Activated CD4-positive, alpha-beta T cell treated with anti-CD3 and anti-CD28 coated beads for 36 hours (primary cell): ENCODE data around the gene HMGCR. TPM values are rescaled to one million over a fixed set of nuclear protein-coding genes. Genes with fewer than 3 reads are reported as not detected.

Source experiments
- ATAC-seq: fragments of 200-7000 bp; cut with Tn5 transposase; one replicate; pipeline ENCODE4 v1.10.0; 2021; ENCODE audit warnings: mild to moderate bottlenecking, moderate library complexity
- CTCF ChIA-PET: fragments of 350-600 bp; sonication (Branson Sonifier 250); formaldehyde crosslinking; loops from one replicate; lab custom pipeline; 2021; ENCODE audit warnings: antibody characterized with exemption; lab: Charles Lee
- POLR2A ChIA-PET: fragments of 350-600 bp; sonication (Branson Sonifier 250); formaldehyde crosslinking; loops from one replicate; lab custom pipeline; 2021; ENCODE audit warnings: antibody characterized with exemption, inconsistent platforms; lab: Charles Lee
- DNase-seq: peaks from one replicate; pipeline ENCODE4 v3.0.0-alpha.2; 2020
- H3K27ac Mint-ChIP-seq: one replicate; pipeline ENCODE4 v1.8.0; 2021; ENCODE audit warnings: mixed read lengths
- H3K27me3 Mint-ChIP-seq: one replicate; pipeline ENCODE4 v1.8.0; 2021; ENCODE audit warnings: mixed read lengths
- H3K36me3 Mint-ChIP-seq: one replicate; pipeline ENCODE4 v1.8.0; 2021; ENCODE audit warnings: low read depth, mixed read lengths
- H3K4me1 Mint-ChIP-seq: one replicate; pipeline ENCODE4 v1.8.0; 2021; ENCODE audit warnings: mixed read lengths
- H3K4me3 Mint-ChIP-seq: one replicate; pipeline ENCODE4 v1.8.0; 2021; ENCODE audit warnings: mild to moderate bottlenecking, moderate library complexity, mixed read lengths
- H3K9me3 Mint-ChIP-seq: one replicate; pipeline ENCODE4 v1.8.0; 2021; ENCODE audit warnings: low read depth, mixed read lengths
- intact Hi-C, 2 experiments: fragments of 100-400 bp; cut with DNase I in 1 of 2; cut with micrococcal nuclease in 1 of 2; formaldehyde crosslinking; loops; one replicate each; pipeline versions ENCODE4 v1.14.2 to v1.15.1; 2022 to 2024; cut with DNase I, micrococcal nuclease
- total RNA-seq, 2 experiments: library from RNA; stranded (reverse); gene quantifications; one replicate each; pipeline ENCODE4 v1.2.3, GENCODE V29; 2021

Gene HMGCR
- total RNA-seq, 2 experiments from 2014 or later, result 36.1 to 51.1 TPM

DNA sequence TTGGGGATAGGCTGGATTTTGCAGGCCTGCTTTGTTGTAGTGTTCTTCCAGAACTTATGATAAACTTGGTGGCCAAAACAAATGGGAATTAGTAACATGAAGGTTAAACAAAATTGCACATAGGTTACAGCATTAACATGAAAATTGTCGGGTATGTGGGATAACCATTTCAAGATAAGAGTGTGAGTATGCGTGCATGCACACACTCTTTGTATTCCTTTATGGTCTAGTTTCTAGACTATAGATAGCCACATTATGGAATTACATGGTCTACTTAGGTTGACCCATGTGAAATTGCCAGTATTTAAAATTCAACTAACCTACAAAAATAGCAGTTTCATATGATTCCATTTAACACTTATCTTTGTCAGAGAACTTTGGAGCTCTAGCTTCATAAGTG is 1.4 kb downstream of the HMGCR start:
- peaks cover 37% of the 10 kb centered on the region for H3K4me1 Mint-ChIP-seq
- H3K4me3 Mint-ChIP-seq, result no peak overlapping the region
- peaks cover 12% of the 10 kb centered on the region for H3K36me3 Mint-ChIP-seq
- H3K27ac Mint-ChIP-seq, result peak overlapping the region; percentile 51
- intact Hi-C loops, result loop anchor here (5.0 to 10.0 kb wide), 6 partner anchors 174 to 1774 kb away; partner anchors contain the start of genes ANKRA2 (in 1 of the 2), CERT1 (in 1 of the 2), POLK (in 1 of the 2) and UTP15 (in 1 of the 2)
- CTCF ChIA-PET, result interaction anchor here (0.6 to 1.1 kb wide), 4 partner anchors 8 to 267 kb away, joined by 3 to 4 read pairs (median 3); no protein-coding TSS in a partner anchor
- POLR2A ChIA-PET, result interaction anchor here (0.6 kb wide), 1 partner anchor 173 kb away, joined by 3 read pairs; the partner anchor contains the start of gene CERT1
- DNase-seq, result no peak
- H3K9me3 Mint-ChIP-seq, result no peaks in the 10 kb centered on the region
- no peak for ATAC-seq
- H3K27me3 Mint-ChIP-seq, result no peaks in the 10 kb centered on the region

DNA sequence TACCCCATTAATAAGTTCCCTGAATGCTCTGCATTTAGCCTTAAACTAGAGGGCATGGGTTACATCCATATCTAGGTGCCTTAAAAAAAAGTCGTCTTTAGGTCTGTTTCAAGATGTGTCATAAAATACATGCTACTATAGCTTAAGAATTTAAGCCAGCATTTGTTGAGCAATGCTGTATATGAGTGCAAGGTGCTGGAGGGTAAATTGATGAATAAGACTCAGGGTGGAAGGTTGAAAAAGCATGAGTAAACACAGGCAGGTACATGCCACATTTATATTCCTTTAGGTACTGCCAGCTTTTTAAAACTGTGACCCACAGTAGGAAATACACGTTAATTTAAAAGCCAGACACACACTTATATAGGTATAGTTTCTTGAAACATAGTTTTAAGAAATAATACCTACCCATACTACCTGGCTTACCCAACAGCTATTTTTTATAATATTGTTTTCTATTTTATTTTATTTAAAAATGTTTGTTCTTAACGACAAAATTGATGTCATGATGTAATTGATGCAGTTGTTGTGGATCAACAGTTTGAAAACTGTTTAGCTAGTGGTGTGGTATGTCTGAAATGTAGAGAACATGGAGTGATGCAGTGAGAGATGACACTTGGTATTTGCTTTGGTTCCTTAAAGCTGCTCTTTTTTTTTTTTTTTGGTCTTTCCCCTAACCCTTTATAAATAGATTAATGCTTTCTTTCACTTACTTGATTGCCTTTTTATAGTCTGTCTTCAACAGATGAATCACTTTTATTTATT is 3.9 kb downstream of the HMGCR start:
- ATAC-seq, result no peak
- Mint-ChIP-seq H3K27ac (peak overlapping the region; percentile 10), H3K36me3 (peaks cover 27% of the 10 kb centered on the region), H3K4me1 (peaks cover 37% of the 10 kb centered on the region), H3K9me3 (no peaks in the 10 kb centered on the region), H3K4me3 (no peak overlapping the region), H3K27me3 (no peaks in the 10 kb centered on the region)
- ChIA-PET POLR2A (no interaction called here), CTCF (interaction anchor here (0.6 to 1.2 kb wide), 7 partner anchors 9 to 543 kb away, joined by 3 to 6 read pairs (median 4); partner anchors contain the start of gene ANKRD31)
- intact Hi-C loops, result no loop called here
- DNase-seq, result no peak

DNA sequence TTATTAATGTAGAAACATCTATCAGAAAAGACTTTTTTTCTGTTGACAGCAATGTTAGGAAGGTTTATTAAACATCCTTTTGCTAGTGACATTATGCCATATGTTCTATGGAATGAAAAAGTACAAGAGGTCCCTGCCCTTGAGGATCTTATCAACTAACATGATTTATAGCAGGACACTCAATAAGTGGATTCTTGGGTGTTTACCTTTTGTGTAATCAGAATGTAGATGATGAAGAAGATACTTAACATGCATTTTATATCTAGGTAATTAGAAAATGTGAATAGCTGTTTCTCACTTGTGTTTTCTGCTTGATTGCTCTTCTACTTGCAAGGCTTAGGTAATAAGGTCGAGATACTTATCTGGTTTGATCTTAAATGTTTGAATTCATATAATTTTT is 4.9 kb downstream of the HMGCR start:
- ChIA-PET CTCF (interaction anchor here (0.8 to 1.2 kb wide), 2 partner anchors 10 to 105 kb away, joined by 5 read pairs; partner anchors contain the start of gene ANKRD31), POLR2A (no interaction called here)
- no peaks in the 10 kb centered on the region for H3K27me3 Mint-ChIP-seq
- no peak for DNase-seq
- intact Hi-C loops, result no loop called here
- no peak overlapping the region for H3K4me3 Mint-ChIP-seq
- no peaks in the 10 kb centered on the region for H3K9me3 Mint-ChIP-seq
- H3K4me1 Mint-ChIP-seq, result peaks cover 37% of the 10 kb centered on the region
- H3K36me3 Mint-ChIP-seq, result peaks cover 33% of the 10 kb centered on the region
- no peak overlapping the region for H3K27ac Mint-ChIP-seq
- ATAC-seq, result no peak

DNA sequence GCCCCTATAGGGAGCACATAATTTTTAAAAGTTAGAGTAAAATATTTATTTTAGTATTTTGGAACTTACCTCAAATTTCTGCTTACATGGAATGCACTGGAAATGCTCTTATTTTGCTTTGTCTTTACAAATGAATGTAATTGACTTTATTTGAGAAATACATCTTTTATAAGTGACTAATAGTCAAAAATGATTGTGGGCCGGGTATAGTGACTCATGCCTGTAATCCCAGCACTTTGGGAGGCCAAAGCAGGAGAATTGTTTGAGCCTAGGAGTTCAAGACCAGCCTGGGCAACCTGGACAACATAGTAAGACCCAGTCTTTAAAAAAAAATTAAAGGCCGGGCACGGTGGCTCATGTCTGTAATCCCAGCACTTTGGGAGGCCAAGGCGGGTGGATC is 5.8 kb downstream of the HMGCR start:
- H3K27ac Mint-ChIP-seq, result no peak overlapping the region
- ChIA-PET POLR2A (no interaction called here), CTCF (no interaction called here)
- peaks cover 39% of the 10 kb centered on the region for H3K36me3 Mint-ChIP-seq
- no peaks in the 10 kb centered on the region for H3K27me3 Mint-ChIP-seq
- DNase-seq (no peak), ATAC-seq (no peak)
- no peaks in the 10 kb centered on the region for H3K9me3 Mint-ChIP-seq
- no peak overlapping the region for H3K4me3 Mint-ChIP-seq
- peaks cover 36% of the 10 kb centered on the region for H3K4me1 Mint-ChIP-seq
- intact Hi-C loops, result no loop called here

DNA sequence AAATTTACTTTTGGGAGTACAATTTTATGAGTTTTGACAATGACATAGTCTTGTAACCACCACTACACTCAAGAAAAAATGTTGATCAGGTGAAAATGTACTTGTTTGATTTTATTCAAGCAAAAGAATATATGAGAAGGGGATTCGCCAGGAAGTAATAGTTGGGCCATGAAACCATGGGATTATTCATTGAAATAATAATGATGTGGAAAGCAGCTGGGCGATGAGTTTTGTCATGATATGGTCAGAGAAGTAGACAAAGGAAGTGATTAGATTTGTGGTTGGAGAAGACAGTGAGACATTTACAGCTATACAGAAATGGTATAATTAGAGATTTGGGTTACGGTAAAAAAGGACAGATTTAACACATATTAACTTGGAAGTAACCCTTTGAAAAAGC is 11.2 kb downstream of the HMGCR start:
- CTCF ChIA-PET, result interaction anchor here (1.0 kb wide), 1 partner anchor 12 kb away, joined by 3 read pairs; no protein-coding TSS in a partner anchor

DNA sequence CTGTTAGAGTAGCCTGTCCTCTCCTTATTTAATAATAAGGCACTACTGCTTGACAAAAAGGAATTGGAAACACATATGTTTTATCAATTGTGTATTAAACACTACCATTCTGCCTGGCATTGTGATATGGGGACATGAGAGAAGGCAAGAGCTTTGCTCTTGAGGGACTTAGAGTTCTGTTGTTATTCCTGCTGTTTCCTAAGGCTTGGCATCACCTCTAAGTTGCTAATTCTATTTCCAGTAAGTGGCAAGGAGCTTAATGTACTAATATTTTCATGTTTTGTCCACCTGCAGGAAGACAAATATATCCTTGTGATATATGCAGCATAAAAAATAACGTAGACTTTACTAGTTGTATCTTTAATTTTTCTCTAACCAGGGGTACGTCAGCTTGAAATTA is 12.6 kb downstream of the HMGCR start:
- intact Hi-C loops, result loop anchor here in 1 of 2 experiments (2.0 to 5.0 kb wide), 2 partner anchors 25 to 112 kb away; partner anchors contain the start of gene ANKRD31
- POLR2A ChIA-PET, result no interaction called here

More for the DNA sequence above, 11.2 kb downstream of the HMGCR start:
- ATAC-seq (no peak), DNase-seq (no peak)
- intact Hi-C loops, result no loop called here
- no peaks in the 10 kb centered on the region for H3K27me3 Mint-ChIP-seq
- H3K27ac Mint-ChIP-seq, result no peak overlapping the region
- POLR2A ChIA-PET, result no interaction called here
- H3K9me3 Mint-ChIP-seq, result no peaks in the 10 kb centered on the region
- H3K4me1 Mint-ChIP-seq, result peaks cover 16% of the 10 kb centered on the region
- H3K36me3 Mint-ChIP-seq, result peaks cover 63% of the 10 kb centered on the region
- H3K4me3 Mint-ChIP-seq, result no peak overlapping the region

DNA sequence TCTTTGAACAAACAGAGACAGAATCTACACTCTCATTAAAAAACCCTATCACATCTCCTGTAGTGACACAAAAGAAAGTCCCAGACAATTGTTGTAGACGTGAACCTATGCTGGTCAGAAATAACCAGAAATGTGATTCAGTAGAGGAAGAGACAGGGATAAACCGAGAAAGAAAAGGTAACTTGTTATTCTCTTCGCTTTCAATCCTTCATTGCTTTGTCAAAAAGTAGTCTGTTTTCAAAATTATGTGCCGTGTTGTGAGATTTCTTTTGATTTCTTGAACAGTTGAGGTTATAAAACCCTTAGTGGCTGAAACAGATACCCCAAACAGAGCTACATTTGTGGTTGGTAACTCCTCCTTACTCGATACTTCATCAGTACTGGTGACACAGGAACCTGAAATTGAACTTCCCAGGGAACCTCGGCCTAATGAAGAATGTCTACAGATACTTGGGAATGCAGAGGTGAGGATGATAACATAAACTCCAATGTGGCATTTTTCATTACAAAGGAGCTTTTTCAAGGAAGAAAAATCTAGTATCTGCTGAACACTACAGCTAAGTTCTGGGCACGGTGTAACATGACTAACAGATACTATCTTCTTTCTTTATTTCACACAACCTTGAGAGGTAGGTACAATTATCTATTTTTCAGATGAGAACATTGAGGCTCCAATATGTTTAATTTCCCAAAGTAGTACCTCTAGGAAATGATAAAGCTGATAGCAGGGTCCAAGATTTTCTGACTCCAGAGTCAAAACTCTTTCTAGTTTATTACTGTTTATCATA is 14.3 kb downstream of the HMGCR start:
- POLR2A ChIA-PET, result interaction anchor here (1.4 to 1.5 kb wide), 2 partner anchors 15 to 30 kb away, joined by 4 to 5 read pairs; partner anchors contain the start of gene HMGCR
- intact Hi-C loops, result loop anchor here in 1 of 2 experiments (2.0 to 5.0 kb wide), 2 partner anchors 27 to 114 kb away; partner anchors contain the start of gene ANKRD31

More for the DNA sequence above, 12.6 kb downstream of the HMGCR start:
- peaks cover 16% of the 10 kb centered on the region for H3K4me1 Mint-ChIP-seq
- no peak overlapping the region for H3K4me3 Mint-ChIP-seq
- peaks cover 65% of the 10 kb centered on the region for H3K36me3 Mint-ChIP-seq
- H3K27ac Mint-ChIP-seq, result no peak overlapping the region
- H3K9me3 Mint-ChIP-seq, result no peaks in the 10 kb centered on the region
- ATAC-seq (no peak), DNase-seq (no peak)
- CTCF ChIA-PET, result interaction anchor here (0.6 to 2.0 kb wide), 2 partner anchors 13 to 192 kb away, joined by 3 to 7 read pairs; no protein-coding TSS in a partner anchor
- H3K27me3 Mint-ChIP-seq, result no peaks in the 10 kb centered on the region

DNA sequence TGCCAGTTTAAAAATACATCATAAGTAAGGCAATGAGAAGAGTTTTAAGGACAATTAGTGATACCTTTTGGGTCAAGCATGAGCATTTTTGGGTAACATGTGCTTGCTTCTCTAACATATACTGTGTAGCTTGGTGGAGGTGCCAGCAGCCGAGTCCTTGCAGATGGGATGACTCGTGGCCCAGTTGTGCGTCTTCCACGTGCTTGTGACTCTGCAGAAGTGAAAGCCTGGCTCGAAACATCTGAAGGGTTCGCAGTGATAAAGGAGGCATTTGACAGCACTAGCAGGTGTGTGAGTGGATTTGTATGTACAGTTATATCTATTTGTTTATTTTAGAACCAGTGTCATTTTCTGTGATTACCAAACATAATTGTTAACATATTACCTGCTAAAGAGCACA is 18.2 kb downstream of the HMGCR start:
- ATAC-seq (no peak), DNase-seq (no peak)
- Mint-ChIP-seq H3K27ac (no peak overlapping the region), H3K4me3 (no peak overlapping the region), H3K27me3 (no peaks in the 10 kb centered on the region), H3K9me3 (no peaks in the 10 kb centered on the region), H3K36me3 (peaks cover 68% of the 10 kb centered on the region), H3K4me1 (peaks cover 16% of the 10 kb centered on the region)
- CTCF ChIA-PET, result no interaction called here
- intact Hi-C loops, result no loop called here
- POLR2A ChIA-PET, result no interaction called here

More for the DNA sequence above, 14.3 kb downstream of the HMGCR start:
- Mint-ChIP-seq H3K27me3 (no peaks in the 10 kb centered on the region), H3K9me3 (no peaks in the 10 kb centered on the region), H3K4me1 (peaks cover 16% of the 10 kb centered on the region), H3K27ac (peak overlapping the region; percentile 78), H3K4me3 (no peak overlapping the region), H3K36me3 (peaks cover 62% of the 10 kb centered on the region)
- no peak for DNase-seq
- CTCF ChIA-PET, result interaction anchor here (1.1 to 2.0 kb wide), 4 partner anchors 8 to 114 kb away, joined by 3 to 7 read pairs (median 4); partner anchors contain the start of gene ANKRD31
- ATAC-seq, result peak; percentile 90

DNA sequence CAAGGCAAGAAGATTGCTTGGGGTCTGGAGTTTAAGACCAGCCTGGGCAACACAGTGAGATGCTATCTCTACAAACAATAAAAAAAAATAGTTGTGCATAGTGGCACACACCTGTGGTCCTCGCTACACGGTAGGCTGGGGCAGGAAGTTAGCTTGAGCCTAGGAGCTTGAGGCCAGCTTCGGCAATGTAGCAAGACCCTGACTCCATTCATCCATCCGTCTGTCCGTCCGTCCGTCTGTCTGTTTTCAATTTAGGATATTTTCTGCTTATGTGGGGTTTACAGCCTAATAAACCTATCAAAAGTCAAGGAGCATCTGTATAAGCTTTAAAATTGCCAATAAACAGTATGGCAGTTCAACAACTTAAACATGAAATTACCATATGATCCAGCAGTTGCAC is 19.7 kb downstream of the HMGCR start:
- POLR2A ChIA-PET, result no interaction called here
- no peak for DNase-seq
- Mint-ChIP-seq H3K27ac (no peak overlapping the region), H3K27me3 (no peaks in the 10 kb centered on the region), H3K4me3 (no peak overlapping the region), H3K4me1 (peaks cover 1% of the 10 kb centered on the region), H3K9me3 (no peaks in the 10 kb centered on the region), H3K36me3 (peaks cover 61% of the 10 kb centered on the region)
- CTCF ChIA-PET, result interaction anchor here (1.5 kb wide), 1 partner anchor 163 kb away, joined by 4 read pairs; no protein-coding TSS in a partner anchor
- no peak for ATAC-seq
- intact Hi-C loops, result no loop called here

DNA sequence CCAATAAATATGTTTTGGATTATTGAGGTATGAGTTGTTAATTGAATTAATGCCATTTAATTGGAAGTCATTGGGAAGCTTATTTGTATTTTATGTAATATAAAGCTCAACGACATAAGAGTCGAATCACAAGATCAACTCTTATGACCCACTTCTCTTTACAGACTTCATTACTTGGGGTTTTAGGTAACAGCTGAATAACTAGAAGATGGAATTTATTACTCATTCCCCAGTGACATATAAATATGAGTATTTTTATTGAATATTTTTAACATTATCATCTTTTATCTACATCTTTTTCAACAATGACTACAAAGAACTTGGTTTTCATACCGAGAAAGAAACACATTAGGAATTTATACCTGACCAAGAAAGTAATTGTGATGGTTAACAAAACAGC is 21.1 kb downstream of the HMGCR start:
- ATAC-seq (no peak), DNase-seq (no peak)
- Mint-ChIP-seq H3K27me3 (no peaks in the 10 kb centered on the region), H3K4me1 (no peaks in the 10 kb centered on the region), H3K27ac (no peak overlapping the region), H3K9me3 (no peaks in the 10 kb centered on the region), H3K36me3 (peaks cover 52% of the 10 kb centered on the region), H3K4me3 (no peak overlapping the region)
- ChIA-PET CTCF (interaction anchor here (0.7 kb wide), 1 partner anchor 679 kb away, joined by 3 read pairs; no protein-coding TSS in a partner anchor), POLR2A (no interaction called here)
- intact Hi-C loops, result no loop called here

DNA sequence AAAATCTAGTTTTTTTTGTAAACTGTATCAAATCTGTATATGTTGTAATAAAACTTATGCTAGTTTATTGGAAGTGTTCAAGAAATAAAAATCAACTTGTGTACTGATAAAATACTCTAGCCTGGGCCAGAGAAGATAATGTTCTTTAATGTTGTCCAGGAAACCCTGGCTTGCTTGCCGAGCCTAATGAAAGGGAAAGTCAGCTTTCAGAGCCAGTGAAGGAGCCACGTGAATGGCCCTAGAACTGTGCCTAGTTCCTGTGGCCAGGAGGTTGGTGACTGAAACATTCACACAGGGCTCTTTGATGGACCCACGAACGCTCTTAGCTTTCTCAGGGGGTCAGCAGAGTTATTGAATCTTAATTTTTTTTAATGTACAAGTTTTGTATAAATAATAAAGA is 24.3 kb downstream of the HMGCR start:
- no peak overlapping the region for H3K27ac Mint-ChIP-seq
- no peaks in the 10 kb centered on the region for H3K4me1 Mint-ChIP-seq
- H3K4me3 Mint-ChIP-seq, result no peak overlapping the region
- intact Hi-C loops, result no loop called here
- H3K36me3 Mint-ChIP-seq, result peaks cover 34% of the 10 kb centered on the region
- H3K27me3 Mint-ChIP-seq, result no peaks in the 10 kb centered on the region
- ChIA-PET POLR2A (no interaction called here), CTCF (interaction anchor here (2.2 kb wide), 1 partner anchor 11 kb away, joined by 7 read pairs; no protein-coding TSS in a partner anchor)
- ATAC-seq, result no peak
- no peaks in the 10 kb centered on the region for H3K9me3 Mint-ChIP-seq
- no peak for DNase-seq
